Neural cell (in vitro differentiated cells): ENCODE data around the gene ICE2. TPM values are rescaled to one million over a fixed set of nuclear protein-coding genes. Genes with fewer than 3 reads are reported as not detected.

Experiments used
- H2AFZ ChIP-seq: fragments of 200-600, 300-800 bp; sonication (generic), shearing (Covaris generic); 2 replicates; pipeline ENCODE4 v1.6.0; 2014; ENCODE audit warnings: low read depth, mild to moderate bottlenecking, antibody characterized with exemption, low read length, moderate library complexity
- H3F3A ChIP-seq: fragments of 200-600 bp; shearing (Covaris generic); 2 replicates; pipeline ENCODE4 v1.6.1; 2016; ENCODE audit warnings: mild to moderate bottlenecking, moderate library complexity, mixed read lengths, antibody characterized with exemption, low read length; ENCODE audit not compliant: insufficient read depth, poor library complexity, severe bottlenecking
- H3K27ac ChIP-seq: fragments of 200-600, 300-800 bp; sonication (generic), shearing (Covaris generic); 2 replicates; pipeline ENCODE4 v1.5.1; 2014; ENCODE audit warnings: mild to moderate bottlenecking, low read length, moderate library complexity
- H3K27me3 ChIP-seq: fragments of 300-800, 200-600 bp; sonication (generic), shearing (Covaris generic); 2 replicates; pipeline ENCODE4 v1.6.0; 2014; ENCODE audit warnings: mild to moderate bottlenecking, low read depth, low read length, moderate library complexity; ENCODE audit not compliant: insufficient read depth
- H3K36me3 ChIP-seq: fragments of 300-800, 200-600 bp; sonication (generic), shearing (Covaris generic); 2 replicates; pipeline ENCODE4 v1.5.1; 2014; ENCODE audit warnings: mild to moderate bottlenecking, antibody characterized with exemption, low read length, moderate library complexity; ENCODE audit not compliant: insufficient read depth
- H3K4me2 ChIP-seq: fragments of 300-800, 200-600 bp; sonication (generic), shearing (Covaris generic); 2 replicates; pipeline ENCODE4 v1.6.0; 2014; ENCODE audit warnings: mild to moderate bottlenecking, low read length
- H3K4me3 ChIP-seq: fragments of 300-800, 200-600 bp; sonication (generic), shearing (Covaris generic); 2 replicates; pipeline ENCODE4 v1.5.1; 2014; ENCODE audit warnings: mild to moderate bottlenecking, low read length, moderate library complexity
- H3K79me2 ChIP-seq: fragments of 200-600 bp; shearing (Covaris generic); replicated peaks from 2 replicates; pipeline ENCODE4 v1.6.0; 2014; ENCODE audit warnings: mild to moderate bottlenecking, low read length, moderate library complexity; ENCODE audit not compliant: insufficient read depth
- H3K9ac ChIP-seq: fragments of 300-800, 200-600 bp; sonication (generic), shearing (Covaris generic); 2 replicates; pipeline ENCODE4 v1.6.1; 2016; ENCODE audit warnings: mild to moderate bottlenecking, low read length, mixed read lengths
- H3K9me2 ChIP-seq: fragments of 200-600 bp; shearing (Covaris generic); 2 replicates; pipeline ENCODE4 v1.6.1; 2016; ENCODE audit warnings: mild to moderate bottlenecking, low read length, mixed read lengths; ENCODE audit not compliant: insufficient read depth
- H3K9me3 ChIP-seq: fragments of 200-600, 300-800 bp; sonication (generic), shearing (Covaris generic); 2 replicates; pipeline ENCODE4 v1.6.1; 2016; ENCODE audit warnings: mild to moderate bottlenecking, mixed run types, low read length, moderate library complexity, mixed read lengths
- H4K20me1 ChIP-seq: fragments of 200-600 bp; shearing (Covaris generic); 2 replicates; pipeline ENCODE4 v1.6.1; 2016; ENCODE audit warnings: mild to moderate bottlenecking, mixed run types; ENCODE audit not compliant: insufficient read depth
- EP300 ChIP-seq: fragments of 450-650 bp; conservative IDR thresholded peaks from 2 replicates; pipeline ENCODE4 v1.6.1; 2014; ENCODE audit warnings: antibody characterized with exemption, mild to moderate bottlenecking, moderate library complexity; ENCODE audit not compliant: poor library complexity, severe bottlenecking
- polyA plus RNA-seq: library from polyadenylated mRNA; depleted of rRNA; stranded (reverse); fragments of >200 nt; gene quantifications from 2 replicates; pipeline ENCODE4 v1.2.3, GENCODE V29; 2014
- small RNA-seq, 3 experiments: library from RNA; depleted of rRNA; stranded (forward); fragments of <200 nt; gene quantifications; one replicate each; pipeline ENCODE3, GENCODE V24; 2012
- TF ChIP-seq, protein P1 (sequence below): fragments of 450-650 bp; IDR thresholded peaks from 2 replicates; pipeline ENCODE4 v1.5.1; 2014; ENCODE audit warnings: antibody characterized with exemption, mild to moderate bottlenecking, moderate library complexity; ENCODE audit not compliant: poor library complexity, severe bottlenecking

Gene ICE2
- polyA plus RNA-seq, 1 donor from 2014 or later, result 34.0 TPM

DNA sequence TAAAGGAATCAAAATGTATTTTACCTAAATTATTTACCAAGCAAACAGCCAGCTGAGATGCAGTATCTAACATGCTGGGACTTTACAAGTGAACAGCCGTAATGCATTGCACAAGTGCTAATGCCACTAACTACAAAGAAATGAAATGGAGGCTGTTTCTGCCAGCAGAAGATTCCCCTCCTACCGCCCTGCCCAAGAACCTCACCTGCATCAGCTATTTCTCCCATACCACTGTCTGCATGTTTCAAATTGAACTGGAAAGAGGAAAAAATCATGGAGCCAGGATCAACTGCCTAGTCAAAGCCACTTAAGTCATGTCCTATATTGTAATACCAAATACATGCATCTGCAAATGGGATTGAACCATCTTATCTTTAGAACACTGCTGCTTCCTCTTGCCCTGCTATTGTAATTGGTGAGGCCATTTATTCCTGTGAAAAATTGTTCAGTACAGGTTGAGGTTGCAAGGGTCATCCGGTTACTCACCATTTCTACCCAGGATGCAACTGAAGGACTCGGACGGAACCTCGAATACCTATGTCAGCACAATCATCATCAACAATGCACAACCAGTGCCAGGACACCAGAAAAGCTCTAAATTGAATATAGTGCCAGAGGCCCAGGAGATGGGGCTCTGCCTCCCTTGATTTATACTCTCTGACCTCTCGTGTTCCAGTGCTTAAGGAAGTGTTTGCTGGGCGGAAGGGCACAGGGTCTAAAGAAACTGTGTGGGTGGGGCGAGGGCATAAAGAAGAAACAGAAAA is 108.7 kb downstream of the ICE2 start:
- H3K9ac ChIP-seq, result no peak overlapping the region
- no peak overlapping the region for H3K4me3 ChIP-seq
- no peaks in the 10 kb centered on the region for H3K79me2 ChIP-seq
- no peaks in the 10 kb centered on the region for H3K36me3 ChIP-seq
- no peaks in the 10 kb centered on the region for H4K20me1 ChIP-seq
- no peaks in the 10 kb centered on the region for H3K27me3 ChIP-seq
- no peak overlapping the region for H3K27ac ChIP-seq
- no peaks in the 10 kb centered on the region for H3F3A ChIP-seq
- no peak overlapping the region for H3K4me2 ChIP-seq
- H2AFZ ChIP-seq, result no peak overlapping the region
- no peaks in the 10 kb centered on the region for H3K9me3 ChIP-seq
- TF ChIP-seq EP300, result no peak
- no peaks in the 10 kb centered on the region for H3K9me2 ChIP-seq

DNA sequence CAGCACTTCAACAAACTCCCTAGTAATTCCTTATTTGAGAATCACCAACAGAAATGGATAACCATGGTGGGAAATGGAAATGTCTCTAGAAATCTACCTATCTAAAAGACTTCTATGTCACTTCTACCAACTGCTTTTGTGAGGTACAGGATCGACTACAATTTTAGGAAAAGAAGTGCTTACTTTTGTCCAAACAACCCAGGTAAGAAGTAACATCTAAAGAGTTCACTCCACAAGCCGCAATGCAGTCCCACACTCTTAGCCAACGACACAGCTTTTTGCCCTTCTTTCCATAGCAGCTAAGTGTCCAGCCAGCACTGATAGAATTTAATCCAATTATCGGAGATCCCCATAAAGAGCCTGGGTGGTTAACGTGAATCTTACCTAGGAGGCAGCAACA is 109.2 kb downstream of the ICE2 start:
- H3K27me3 ChIP-seq, result no peaks in the 10 kb centered on the region
- no peaks in the 10 kb centered on the region for H3K9me2 ChIP-seq
- no peak overlapping the region for H3K27ac ChIP-seq
- TF ChIP-seq, protein P1, sequence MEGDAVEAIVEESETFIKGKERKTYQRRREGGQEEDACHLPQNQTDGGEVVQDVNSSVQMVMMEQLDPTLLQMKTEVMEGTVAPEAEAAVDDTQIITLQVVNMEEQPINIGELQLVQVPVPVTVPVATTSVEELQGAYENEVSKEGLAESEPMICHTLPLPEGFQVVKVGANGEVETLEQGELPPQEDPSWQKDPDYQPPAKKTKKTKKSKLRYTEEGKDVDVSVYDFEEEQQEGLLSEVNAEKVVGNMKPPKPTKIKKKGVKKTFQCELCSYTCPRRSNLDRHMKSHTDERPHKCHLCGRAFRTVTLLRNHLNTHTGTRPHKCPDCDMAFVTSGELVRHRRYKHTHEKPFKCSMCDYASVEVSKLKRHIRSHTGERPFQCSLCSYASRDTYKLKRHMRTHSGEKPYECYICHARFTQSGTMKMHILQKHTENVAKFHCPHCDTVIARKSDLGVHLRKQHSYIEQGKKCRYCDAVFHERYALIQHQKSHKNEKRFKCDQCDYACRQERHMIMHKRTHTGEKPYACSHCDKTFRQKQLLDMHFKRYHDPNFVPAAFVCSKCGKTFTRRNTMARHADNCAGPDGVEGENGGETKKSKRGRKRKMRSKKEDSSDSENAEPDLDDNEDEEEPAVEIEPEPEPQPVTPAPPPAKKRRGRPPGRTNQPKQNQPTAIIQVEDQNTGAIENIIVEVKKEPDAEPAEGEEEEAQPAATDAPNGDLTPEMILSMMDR, result no peak
- no peak overlapping the region for H3K4me3 ChIP-seq
- no peak overlapping the region for H2AFZ ChIP-seq
- H3K9me3 ChIP-seq, result no peaks in the 10 kb centered on the region
- no peak overlapping the region for H3K9ac ChIP-seq
- H3K79me2 ChIP-seq, result no peaks in the 10 kb centered on the region
- H4K20me1 ChIP-seq, result no peaks in the 10 kb centered on the region
- H3K4me2 ChIP-seq, result no peak overlapping the region
- no peaks in the 10 kb centered on the region for H3F3A ChIP-seq
- no peaks in the 10 kb centered on the region for H3K36me3 ChIP-seq

Small RNA genes lying within 50 kb of the gene (small RNA-seq; reads per million reads assigned to genes)
- gene AC087385.3, result 0 reads per million in 3 experiments

Other genes starting within 250 kb of the ICE2 start
- gene ANXA2, start 81.2 kb downstream of the ICE2 start, polyA plus RNA-seq, result 6.2 and 8.8 TPM in 2 replicates